Neutrophil (primary cell): ENCODE data around the gene TBC1D5.
"Not testable (repeated sequence)": the region's sequence is repeated elsewhere in the genome, so short reads cannot be mapped to it uniquely, and the experiment has no call there.

Experiments
- H3K27ac ChIP-seq: fragments of 200-600 bp; sonication (generic); 2 replicates; pipeline ENCODE4 v1.5.1; 2016; ENCODE audit warnings: mild to moderate bottlenecking, moderate library complexity
- H3K27me3 ChIP-seq: fragments of 200-600 bp; sonication (generic); 2 replicates; pipeline ENCODE4 v1.6.0; 2016; ENCODE audit warnings: mild to moderate bottlenecking
- H3K36me3 ChIP-seq: fragments of 200-600 bp; sonication (generic); 2 replicates; pipeline ENCODE4 v1.5.1; 2017
- H3K4me1 ChIP-seq, 2 experiments: fragments of 200-600 bp in 1 of 2; sonication (generic) in 1 of 2; 1 replicate in 1 of 2; 2 replicates in 1 of 2; pipeline versions ENCODE4 v1.5.1 to v1.6.1; 2013 to 2016; ENCODE audit warnings: low read depth in 1 of 2, low read length in 1 of 2, mild to moderate bottlenecking in 1 of 2, moderate library complexity in 1 of 2; ENCODE audit not compliant: control insufficient read depth in 1 of 2, insufficient read depth in 1 of 2
- H3K4me3 ChIP-seq, 2 experiments: fragments of 200-600 bp in 1 of 2; sonication (generic) in 1 of 2; 1 replicate in 1 of 2; 2 replicates in 1 of 2; pipeline ENCODE4 v1.5.1; 2013 to 2016; ENCODE audit warnings: low read depth in 1 of 2, low read length in 1 of 2, mild to moderate bottlenecking in 1 of 2, moderate library complexity in 1 of 2
- H3K9me3 ChIP-seq: fragments of 200-600 bp; sonication (generic); 2 replicates; pipeline ENCODE4 v1.5.1; 2016
- TF ChIP-seq, protein P1 (sequence below): fragments of 200-600 bp; sonication (generic); IDR thresholded peaks from 2 replicates; pipeline ENCODE4 v1.5.1; 2016; ENCODE audit warnings: antibody characterized with exemption

Gene TBC1D5

DNA sequence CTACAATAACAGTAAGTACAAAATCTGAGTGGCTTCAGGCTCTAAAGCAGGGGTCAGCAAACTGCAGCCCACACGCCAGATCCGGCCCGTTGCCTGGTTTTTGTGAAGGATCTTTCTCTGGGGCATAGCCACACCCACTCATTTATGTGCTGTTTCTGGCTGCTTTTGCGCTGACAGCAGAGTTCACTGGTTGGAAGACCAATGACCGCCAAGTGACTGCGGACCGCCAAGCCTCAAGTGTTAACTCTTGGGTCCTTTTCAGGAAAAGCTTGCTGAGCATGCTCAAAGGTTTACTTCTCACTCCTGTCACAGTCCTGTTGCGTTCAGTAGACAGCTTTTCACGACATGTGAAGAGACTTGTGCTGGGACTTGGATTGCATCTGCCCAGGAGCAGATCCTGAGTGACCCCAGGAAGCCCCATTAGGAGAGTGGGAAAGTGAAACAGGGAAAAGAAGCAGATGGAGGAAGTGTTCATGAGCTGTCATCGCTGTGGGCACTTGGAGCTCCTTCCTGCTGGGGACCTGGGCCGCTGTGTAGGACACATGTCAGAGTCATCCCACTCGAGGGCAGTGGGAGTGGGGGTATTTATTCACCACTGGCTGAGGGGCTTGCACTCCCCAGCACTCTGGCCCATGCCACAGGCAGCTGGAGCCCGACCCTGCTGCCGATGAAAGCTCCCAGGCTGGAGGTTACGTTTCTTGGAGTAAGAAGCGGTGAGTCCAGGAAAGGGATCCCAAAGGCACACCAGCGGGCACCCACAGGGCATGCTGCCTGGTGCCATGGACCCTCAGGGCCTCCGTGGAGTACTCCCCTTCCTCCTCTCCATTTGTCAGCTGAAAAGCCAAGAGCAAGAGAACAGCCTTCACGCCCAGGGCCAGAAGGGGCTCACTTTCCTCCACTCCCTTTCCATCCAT, 608.5 kb downstream of the TBC1D5 start:
- Histone ChIP-seq H3K36me3 (no peaks in the 10 kb centered on the region), H3K9me3 (no peaks in the 10 kb centered on the region), H3K4me1 (no peaks in the 10 kb centered on the region), H3K4me3 (no peak overlapping the region), H3K27ac (no peak overlapping the region), H3K27me3 (no peaks in the 10 kb centered on the region)
- TF ChIP-seq, protein P1, sequence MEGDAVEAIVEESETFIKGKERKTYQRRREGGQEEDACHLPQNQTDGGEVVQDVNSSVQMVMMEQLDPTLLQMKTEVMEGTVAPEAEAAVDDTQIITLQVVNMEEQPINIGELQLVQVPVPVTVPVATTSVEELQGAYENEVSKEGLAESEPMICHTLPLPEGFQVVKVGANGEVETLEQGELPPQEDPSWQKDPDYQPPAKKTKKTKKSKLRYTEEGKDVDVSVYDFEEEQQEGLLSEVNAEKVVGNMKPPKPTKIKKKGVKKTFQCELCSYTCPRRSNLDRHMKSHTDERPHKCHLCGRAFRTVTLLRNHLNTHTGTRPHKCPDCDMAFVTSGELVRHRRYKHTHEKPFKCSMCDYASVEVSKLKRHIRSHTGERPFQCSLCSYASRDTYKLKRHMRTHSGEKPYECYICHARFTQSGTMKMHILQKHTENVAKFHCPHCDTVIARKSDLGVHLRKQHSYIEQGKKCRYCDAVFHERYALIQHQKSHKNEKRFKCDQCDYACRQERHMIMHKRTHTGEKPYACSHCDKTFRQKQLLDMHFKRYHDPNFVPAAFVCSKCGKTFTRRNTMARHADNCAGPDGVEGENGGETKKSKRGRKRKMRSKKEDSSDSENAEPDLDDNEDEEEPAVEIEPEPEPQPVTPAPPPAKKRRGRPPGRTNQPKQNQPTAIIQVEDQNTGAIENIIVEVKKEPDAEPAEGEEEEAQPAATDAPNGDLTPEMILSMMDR, result no peak

- TF ChIP-seq, protein P1, result no peak
- no peaks in the 10 kb centered on the region for H3K27me3 ChIP-seq
- no peaks in the 10 kb centered on the region for H3K36me3 ChIP-seq
- H3K9me3 ChIP-seq, result no peaks in the 10 kb centered on the region
- no peak overlapping the region for H3K27ac ChIP-seq
- no peak overlapping the region for H3K4me3 ChIP-seq
- no peaks in the 10 kb centered on the region for H3K4me1 ChIP-seq
Measured at GRCh38 chr3:17132286-17133115, 609.9 kb downstream of the TBC1D5 start.

DNA sequence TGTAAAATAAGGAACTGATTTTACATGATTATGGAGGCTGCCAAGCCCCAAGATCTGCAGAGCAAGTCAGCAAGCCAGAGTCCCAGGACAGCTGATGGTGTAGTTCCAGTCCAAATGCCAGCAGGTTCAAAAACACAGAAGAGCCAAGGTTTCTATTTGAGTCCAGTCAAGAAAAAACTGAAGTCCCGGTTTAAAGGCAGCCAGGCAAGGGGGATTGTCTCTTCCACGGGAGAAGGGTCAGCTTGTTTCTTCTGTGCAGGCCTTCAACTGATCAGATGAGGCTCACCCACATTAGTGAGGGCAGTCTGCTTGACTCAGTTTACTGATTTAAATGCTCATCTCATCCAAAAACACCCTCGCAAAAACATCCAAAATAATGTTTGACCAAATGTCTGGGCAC, 611.5 kb downstream of the TBC1D5 start:
- Histone ChIP-seq H3K36me3 (no peaks in the 10 kb centered on the region), H3K4me3 (no peak overlapping the region), H3K27me3 (no peaks in the 10 kb centered on the region), H3K9me3 (no peaks in the 10 kb centered on the region), H3K4me1 (no peaks in the 10 kb centered on the region), H3K27ac (no peak overlapping the region)
- TF ChIP-seq, protein P1, result no peak

DNA sequence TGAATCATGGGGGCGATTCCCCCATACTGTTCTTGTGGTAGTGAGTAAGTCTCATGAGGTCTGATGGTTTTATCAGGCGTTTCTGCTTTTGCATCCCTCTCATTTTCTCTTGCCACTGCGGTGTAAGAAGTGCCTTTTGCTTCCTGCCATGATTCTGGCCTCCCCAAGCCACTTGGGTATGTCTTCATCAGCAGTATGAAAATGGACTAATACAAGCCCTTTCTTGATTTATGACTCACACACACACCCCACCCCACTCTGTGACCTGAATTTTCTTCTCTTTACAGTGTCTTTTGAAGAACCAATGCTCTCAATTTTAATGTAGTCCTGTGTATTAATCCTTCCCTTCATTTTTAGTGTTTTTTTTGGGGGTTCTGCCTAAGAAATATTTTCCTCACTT, 612.9 kb downstream of the TBC1D5 start:
- TF ChIP-seq, protein P1, result no peak
- Histone ChIP-seq H3K4me1 (no peaks in the 10 kb centered on the region), H3K9me3 (no peaks in the 10 kb centered on the region), H3K4me3 (no peak overlapping the region), H3K36me3 (no peaks in the 10 kb centered on the region), H3K27ac (no peak overlapping the region), H3K27me3 (no peaks in the 10 kb centered on the region)

DNA sequence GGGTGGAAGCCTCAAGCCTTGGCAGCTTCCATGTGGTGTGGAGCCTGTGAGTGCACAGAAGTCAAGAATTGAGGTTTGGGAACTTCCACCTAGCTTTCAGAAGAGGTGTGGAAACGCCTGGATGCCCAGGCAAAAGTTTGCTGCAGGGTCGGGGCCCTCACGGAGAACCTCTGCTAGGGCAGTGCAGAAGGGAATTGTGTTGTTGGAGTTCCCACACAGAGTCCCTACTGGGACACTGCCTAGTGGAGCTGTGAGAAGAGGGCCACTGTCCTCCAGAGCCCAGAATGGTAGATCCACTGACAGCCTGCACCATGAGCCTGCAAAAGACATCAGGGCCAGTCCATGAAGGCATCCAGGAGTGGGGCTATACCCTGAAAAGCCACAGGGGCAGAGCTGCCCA, 613.8 kb downstream of the TBC1D5 start:
- H3K36me3 ChIP-seq, H3K27ac ChIP-seq, H3K4me3 ChIP-seq, H3K27me3 ChIP-seq, H3K9me3 ChIP-seq, H3K4me1 ChIP-seq: not testable (repeated sequence)
